ENCODE measurements around the gene CFAP70. TPM values are rescaled to one million over a fixed set of nuclear protein-coding genes. Genes with fewer than 3 reads are reported as not detected.

The CFAP70 gene
- total RNA-seq, 1 experiment from 2014 or later = 0.78 TPM

Other genes starting within 250 kb of the CFAP70 start
- gene NUDT13, start 248.4 kb downstream of the CFAP70 start, total RNA-seq (2014; rRNA removed; shearing (Covaris generic)) = not detected in 2 replicates
- 55.0 and 60.2 TPM in 2 replicates for gene ECD, start 190.9 kb downstream of the CFAP70 start, total RNA-seq (2014; rRNA removed; shearing (Covaris generic))
- gene FAM149B1, start 190.7 kb downstream of the CFAP70 start, total RNA-seq (2014; rRNA removed; shearing (Covaris generic)) = 12.8 and 26.6 TPM in 2 replicates
- 43.4 and 53.3 TPM in 2 replicates for gene DNAJC9, start 111.6 kb downstream of the CFAP70 start, total RNA-seq (2014; rRNA removed; shearing (Covaris generic))
- gene MRPS16, start 106.2 kb downstream of the CFAP70 start, total RNA-seq (2014; rRNA removed; shearing (Covaris generic)) = 73.5 and 94.1 TPM in 2 replicates
- gene ANXA7, start 55.2 kb upstream of the CFAP70 start, total RNA-seq (2014; rRNA removed; shearing (Covaris generic)) = 62.3 and 64.0 TPM in 2 replicates
- 0.61 and 0.86 TPM in 2 replicates for gene MSS51, start 74.7 kb upstream of the CFAP70 start, total RNA-seq (2014; rRNA removed; shearing (Covaris generic))
- gene PPP3CB, start 137.2 kb upstream of the CFAP70 start, total RNA-seq (2014; rRNA removed; shearing (Covaris generic)) = 6.6 and 7.8 TPM in 2 replicates
- gene USP54, start 232.5 kb upstream of the CFAP70 start, total RNA-seq (2014; rRNA removed; shearing (Covaris generic)) = 13.0 and 23.2 TPM in 2 replicates